NCI-H146 (cell line): ENCODE results near the gene TEAD1.

Experiments
- DNase-seq: peaks from one replicate; lab custom pipeline; 2025; lab: John Stamatoyannopoulos, UW

Gene TEAD1

GRCh38 chr11:12789596-12790215, 115.5 kb downstream of the TEAD1 start:
- DNase-seq: no peak

- no peak for DNase-seq
Measured at GRCh38 chr11:12790861-12791616, 116.8 kb downstream of the TEAD1 start.

GRCh38 chr11:12792018-12792417, 117.8 kb downstream of the TEAD1 start:
- no peak for DNase-seq

- DNase-seq: no peak
Measured at GRCh38 chr11:12792590-12792989, 118.4 kb downstream of the TEAD1 start.

- DNase-seq: no peak
Measured at GRCh38 chr11:12793065-12793464, 118.8 kb downstream of the TEAD1 start.

GRCh38 chr11:12793506-12793905, 119.3 kb downstream of the TEAD1 start:
- DNase-seq: no peak

- DNase-seq: no peak
Measured at GRCh38 chr11:12794576-12795230, 120.5 kb downstream of the TEAD1 start.

- no peak for DNase-seq
Measured at GRCh38 chr11:12797996-12798395, 123.8 kb downstream of the TEAD1 start.

- no peak for DNase-seq
Measured at GRCh38 chr11:12798609-12799011, 124.4 kb downstream of the TEAD1 start.

- DNase-seq: no peak
Measured at GRCh38 chr11:12799334-12799835, 125.2 kb downstream of the TEAD1 start.

- peak; percentile 85 for DNase-seq
Measured at GRCh38 chr11:12800032-12800671, 125.9 kb downstream of the TEAD1 start.

GRCh38 chr11:12800871-12801270, 126.7 kb downstream of the TEAD1 start:
- peak; percentile 28 for DNase-seq

- DNase-seq: no peak
Measured at GRCh38 chr11:12801976-12802375, 127.8 kb downstream of the TEAD1 start.

- DNase-seq: peak; percentile 96
Measured at GRCh38 chr11:12802418-12803085, 128.3 kb downstream of the TEAD1 start.

GRCh38 chr11:12803086-12803826, 129.0 kb downstream of the TEAD1 start:
- DNase-seq: no peak

- DNase-seq: no peak
Measured at GRCh38 chr11:12806113-12806512, 131.9 kb downstream of the TEAD1 start.

GRCh38 chr11:12807621-12808020, 133.4 kb downstream of the TEAD1 start:
- no peak for DNase-seq

GRCh38 chr11:12808519-12808918, 134.3 kb downstream of the TEAD1 start:
- DNase-seq: no peak

GRCh38 chr11:12809364-12809763, 135.1 kb downstream of the TEAD1 start:
- DNase-seq: no peak

- DNase-seq: no peak
Measured at GRCh38 chr11:12809864-12810567, 135.8 kb downstream of the TEAD1 start.

- no peak for DNase-seq
Measured at GRCh38 chr11:12810568-12810894, 136.3 kb downstream of the TEAD1 start.
